T follicular helper cell (primary cell): ENCODE measurements around the gene MAPK8.
"Not testable (repeated sequence)": the region's sequence is repeated elsewhere in the genome, so short reads cannot be mapped to it uniquely, and the experiment has no call there.

Experiments used
- DNase-seq: peaks from one replicate; pipeline ENCODE4 v3.0.0-alpha.2; 2020; ENCODE audit warnings: low read depth

Gene MAPK8

GRCh38 chr10:48335788-48336187 lies 29.3 kb downstream of the MAPK8 start:
- DNase-seq: no peak

GRCh38 chr10:48336978-48337599 lies 30.6 kb downstream of the MAPK8 start:
- DNase-seq: no peak

- no peak for DNase-seq
Measured at GRCh38 chr10:48340734-48341133, 34.3 kb downstream of the MAPK8 start.

GRCh38 chr10:48343106-48343505 lies 36.6 kb downstream of the MAPK8 start:
- no peak for DNase-seq

GRCh38 chr10:48343921-48344598 lies 37.6 kb downstream of the MAPK8 start:
- DNase-seq: no peak

- not testable (repeated sequence) for DNase-seq
Measured at GRCh38 chr10:48346248-48346647, 39.8 kb downstream of the MAPK8 start.

- DNase-seq: not testable (repeated sequence)
Measured at GRCh38 chr10:48347539-48347938, 41.1 kb downstream of the MAPK8 start.

- DNase-seq: not testable (repeated sequence)
Measured at GRCh38 chr10:48347943-48348342, 41.5 kb downstream of the MAPK8 start.

- no peak for DNase-seq
Measured at GRCh38 chr10:48353246-48353645, 46.8 kb downstream of the MAPK8 start.

- no peak for DNase-seq
Measured at GRCh38 chr10:48357631-48358030, 51.2 kb downstream of the MAPK8 start.

GRCh38 chr10:48358162-48358561 lies 51.7 kb downstream of the MAPK8 start:
- no peak for DNase-seq

GRCh38 chr10:48358838-48359237 lies 52.4 kb downstream of the MAPK8 start:
- no peak for DNase-seq

GRCh38 chr10:48361176-48361575 lies 54.7 kb downstream of the MAPK8 start:
- no peak for DNase-seq

GRCh38 chr10:48363617-48364355 lies 57.3 kb downstream of the MAPK8 start:
- no peak for DNase-seq

GRCh38 chr10:48364659-48365405 lies 58.4 kb downstream of the MAPK8 start:
- no peak for DNase-seq

- no peak for DNase-seq
Measured at GRCh38 chr10:48365668-48366067, 59.2 kb downstream of the MAPK8 start.

- DNase-seq: no peak
Measured at GRCh38 chr10:48366261-48366660, 59.8 kb downstream of the MAPK8 start.

GRCh38 chr10:48369501-48369900 lies 63.0 kb downstream of the MAPK8 start:
- DNase-seq: no peak

GRCh38 chr10:48377751-48378530 lies 71.5 kb downstream of the MAPK8 start:
- DNase-seq: no peak

GRCh38 chr10:48378675-48379074 lies 72.2 kb downstream of the MAPK8 start:
- no peak for DNase-seq

GRCh38 chr10:48381971-48382370 lies 75.5 kb downstream of the MAPK8 start:
- DNase-seq: no peak

GRCh38 chr10:48382982-48383381 lies 76.5 kb downstream of the MAPK8 start:
- no peak for DNase-seq
